ENCODE data around the gene XPC. TPM values are rescaled to one million over a fixed set of nuclear protein-coding genes. Genes with fewer than 3 reads are reported as not detected.

Gene XPC
- total and polyA plus RNA-seq, 12 donors = 7.3 to 15.8 (median 9.8) TPM

DNA sequence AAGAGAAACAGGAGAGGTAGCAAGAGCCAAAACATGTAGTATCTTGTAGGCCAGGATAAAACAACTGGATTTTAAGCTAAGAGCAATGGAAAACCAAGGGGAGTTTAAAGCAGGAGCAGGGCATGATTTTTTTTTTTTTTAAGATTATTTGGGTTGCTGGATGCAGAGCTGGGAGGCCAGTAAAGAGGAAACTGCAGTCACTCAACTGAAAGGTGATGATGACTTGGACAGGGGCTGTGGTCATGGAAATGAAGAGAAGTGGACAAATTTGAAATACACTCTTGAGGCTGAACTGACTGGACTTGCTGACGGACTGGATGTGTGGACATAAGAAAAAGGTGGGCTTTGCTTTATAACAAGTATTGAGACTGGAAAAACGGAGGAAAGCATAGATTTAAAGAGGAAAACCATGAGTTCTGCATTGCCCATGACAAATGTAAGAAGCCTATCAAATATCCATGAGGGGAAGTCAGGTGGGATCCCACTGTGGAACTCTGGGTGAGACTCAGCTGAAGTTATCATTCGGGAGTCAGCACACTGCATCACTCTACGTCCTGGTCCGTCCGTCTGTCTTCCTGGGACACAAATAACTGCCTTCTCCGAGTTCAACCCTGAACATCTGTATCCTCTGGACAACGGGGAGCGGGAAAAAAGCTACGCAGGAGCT lies 688 bp downstream of the XPC start:
- peak overlapping the region; percentile 81 to 97 (median 94) for H3K27ac ChIP-seq
- ATAC-seq = peak; percentile 19 to 67 (median 33)
- H3K4me3 ChIP-seq = peak overlapping the region; percentile 54 to 87 (median 75)
- no peak for DNase-seq
- peaks cover 0 to 23% (median 13%) of the 10 kb centered on the region in 9 donors for H3K36me3 ChIP-seq
- intact Hi-C loops (cut with DNase I) = loop anchor here in 7 of 10 donors (1.0 to 10.0 kb wide), 9 partner anchors 32 to 283 kb away; partner anchors contain the start of genes TMEM43 (in 7 of the 7) and CHCHD4 (in 2 of the 7)
- H3K9me3 ChIP-seq = no peaks in the 10 kb centered on the region
- H3K4me1 ChIP-seq = peaks cover 5 to 50% (median 29%) of the 10 kb centered on the region in 9 donors
- H3K27me3 ChIP-seq = no peaks in the 10 kb centered on the region
- WGBS, 2 donors = 7% methylated on average over 10 of the region's 10 CpGs
- TF ChIP-seq, protein P1, sequence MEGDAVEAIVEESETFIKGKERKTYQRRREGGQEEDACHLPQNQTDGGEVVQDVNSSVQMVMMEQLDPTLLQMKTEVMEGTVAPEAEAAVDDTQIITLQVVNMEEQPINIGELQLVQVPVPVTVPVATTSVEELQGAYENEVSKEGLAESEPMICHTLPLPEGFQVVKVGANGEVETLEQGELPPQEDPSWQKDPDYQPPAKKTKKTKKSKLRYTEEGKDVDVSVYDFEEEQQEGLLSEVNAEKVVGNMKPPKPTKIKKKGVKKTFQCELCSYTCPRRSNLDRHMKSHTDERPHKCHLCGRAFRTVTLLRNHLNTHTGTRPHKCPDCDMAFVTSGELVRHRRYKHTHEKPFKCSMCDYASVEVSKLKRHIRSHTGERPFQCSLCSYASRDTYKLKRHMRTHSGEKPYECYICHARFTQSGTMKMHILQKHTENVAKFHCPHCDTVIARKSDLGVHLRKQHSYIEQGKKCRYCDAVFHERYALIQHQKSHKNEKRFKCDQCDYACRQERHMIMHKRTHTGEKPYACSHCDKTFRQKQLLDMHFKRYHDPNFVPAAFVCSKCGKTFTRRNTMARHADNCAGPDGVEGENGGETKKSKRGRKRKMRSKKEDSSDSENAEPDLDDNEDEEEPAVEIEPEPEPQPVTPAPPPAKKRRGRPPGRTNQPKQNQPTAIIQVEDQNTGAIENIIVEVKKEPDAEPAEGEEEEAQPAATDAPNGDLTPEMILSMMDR (IDR thresholded peaks at IDR 0.05) = no peak

DNA sequence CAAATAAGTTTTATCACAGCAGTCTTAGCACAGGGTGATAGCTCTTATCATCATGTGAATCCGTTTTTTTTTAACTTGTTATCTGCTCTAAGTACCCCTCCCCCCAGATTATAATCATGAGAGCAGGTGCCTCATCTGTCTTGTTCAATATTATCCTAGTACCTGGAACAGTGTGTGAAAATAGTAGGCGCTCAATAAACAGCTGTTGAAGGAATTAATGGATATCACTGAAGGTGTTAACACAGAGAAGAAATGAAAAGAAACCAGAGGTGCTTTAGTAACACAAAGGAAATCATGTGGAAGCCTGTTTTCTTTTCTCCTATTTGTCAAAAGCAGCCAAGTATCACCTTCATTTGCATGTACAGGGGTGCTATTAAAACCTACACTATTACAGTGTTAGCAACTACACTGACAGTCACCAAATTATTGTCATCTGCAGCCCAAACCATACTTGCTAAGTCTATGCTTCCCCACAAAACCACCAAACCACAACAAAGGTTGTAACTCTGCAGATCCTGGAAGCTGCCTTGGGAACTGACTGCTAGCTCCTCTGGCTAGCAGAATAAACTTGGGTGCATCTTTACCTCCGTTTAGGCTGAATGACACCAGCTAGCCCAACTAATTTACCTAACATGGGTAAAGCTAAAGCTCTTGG lies 2.9 kb downstream of the XPC start:
- DNase-seq = no peak
- ATAC-seq = no peak
- 67 to 71% methylated on average over 3 of the region's 3 CpGs for WGBS, 2 donors
- intact Hi-C loops (cut with DNase I) = loop anchor here in 3 of 10 donors (5.0 to 10.0 kb wide), 2 partner anchors 48 to 281 kb away; partner anchors contain the start of gene TMEM43 (in 2 of the 3)
- Histone ChIP-seq H3K36me3 (peaks cover 0 to 27% (median 20%) of the 10 kb centered on the region in 9 donors), H3K27me3 (no peaks in the 10 kb centered on the region), H3K4me1 (peaks cover 5 to 50% (median 29%) of the 10 kb centered on the region in 9 donors), H3K27ac (no peak overlapping the region), H3K9me3 (no peaks in the 10 kb centered on the region), H3K4me3 (no peak overlapping the region)
- TF ChIP-seq, protein P1 (IDR thresholded peaks at IDR 0.05) = no peak

DNA sequence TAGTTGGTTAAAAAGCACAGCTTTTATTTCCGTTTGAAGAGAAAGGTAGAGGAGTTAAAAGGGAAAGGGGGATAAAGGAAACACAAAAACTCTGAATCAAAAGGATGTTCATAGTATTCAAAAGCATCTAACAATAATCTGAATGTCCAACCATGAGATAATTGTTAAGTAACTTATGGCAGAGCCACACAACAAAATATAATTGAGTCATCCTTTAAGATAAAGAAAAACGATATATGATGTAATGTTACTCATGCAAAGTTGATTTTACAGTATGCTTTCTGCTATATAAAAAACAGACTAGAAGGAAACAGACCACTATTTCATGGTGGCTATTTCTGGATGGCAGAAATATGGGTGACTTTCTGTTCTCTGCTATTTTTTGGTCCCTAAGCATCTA lies 3.9 kb downstream of the XPC start:
- DNase-seq (no peak), ATAC-seq (no peak)
- H3K9me3 ChIP-seq = no peaks in the 10 kb centered on the region
- H3K27ac ChIP-seq = no peak overlapping the region
- peaks cover 0 to 38% (median 28%) of the 10 kb centered on the region in 9 donors for H3K36me3 ChIP-seq
- no peak overlapping the region for H3K4me3 ChIP-seq
- TF ChIP-seq, protein P1 (IDR thresholded peaks at IDR 0.05) = no peak
- H3K4me1 ChIP-seq = peaks cover 5 to 42% (median 25%) of the 10 kb centered on the region in 9 donors
- WGBS, 2 donors = 67 to 83% methylated on average over 2 of the region's 2 CpGs
- intact Hi-C loops (cut with DNase I) = loop anchor here in 2 of 10 donors (5.0 to 10.0 kb wide), 2 partner anchors 277 to 280 kb away; no protein-coding TSS in a partner anchor
- H3K27me3 ChIP-seq = no peaks in the 10 kb centered on the region

DNA sequence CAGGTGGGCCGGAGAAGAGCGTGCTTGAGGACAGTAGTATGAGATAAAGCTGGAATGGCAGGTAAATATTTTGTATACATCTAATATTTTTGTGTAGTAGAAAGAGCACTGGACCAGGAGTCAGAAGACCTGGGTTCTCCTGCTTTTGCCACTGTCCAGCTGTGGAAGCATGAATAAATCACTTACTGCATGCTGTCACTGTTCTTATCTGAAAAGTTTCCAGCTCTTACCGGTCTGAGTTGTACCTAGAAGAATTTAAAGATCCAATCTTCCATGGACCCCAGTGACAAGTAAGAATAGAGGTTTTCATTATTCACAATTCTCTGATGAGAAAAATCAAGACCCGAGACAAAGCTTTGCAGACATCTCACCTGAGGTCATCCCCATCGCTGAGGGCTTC lies 5.9 kb downstream of the XPC start:
- intact Hi-C loops (cut with DNase I) = loop anchor here in 2 of 10 donors (5.0 to 10.0 kb wide), 2 partner anchors 275 to 278 kb away; no protein-coding TSS in a partner anchor
- no peak for DNase-seq

More for the DNA sequence above, 5.9 kb downstream of the XPC start:
- Histone ChIP-seq H3K27me3 (no peaks in the 10 kb centered on the region), H3K9me3 (no peaks in the 10 kb centered on the region), H3K27ac (no peak overlapping the region), H3K4me1 (peaks cover 4 to 32% (median 16%) of the 10 kb centered on the region in 9 donors), H3K36me3 (peaks cover 0 to 58% (median 48%) of the 10 kb centered on the region in 9 donors), H3K4me3 (no peak overlapping the region)
- 93 to 95% methylated on average over 5 of the region's 5 CpGs for WGBS, 2 donors
- TF ChIP-seq, protein P1 (IDR thresholded peaks at IDR 0.05) = no peak
- ATAC-seq = no peak
